AG04449 (cell line): ENCODE data around the gene GADL1.
A peak's percentile ranks its signal among the peaks of the same experiment; 100 is the strongest.

ENCODE experiments used
- CTCF ChIA-PET: fragments of 350-600 bp; formaldehyde crosslinking; extraction: SDS; loops from one replicate; lab custom pipeline; 2021; ENCODE audit warnings: antibody characterized with exemption; lab: Yijun Ruan, JAX
- POLR2A ChIA-PET: fragments of 400-600, 350-600 bp; formaldehyde crosslinking; extraction: SDS; loops from one replicate; lab custom pipeline; 2020; ENCODE audit warnings: antibody characterized with exemption, inconsistent platforms; lab: Yijun Ruan, JAX
- DNase-seq: peaks from one replicate; pipeline ENCODE4 v3.0.0-alpha.2; 2010; ENCODE audit warnings: low read depth, low spot score
- H3K4me3 ChIP-seq: 2 replicates; pipeline ENCODE4 v1.5.1; 2011; ENCODE audit warnings: low read depth, mild to moderate bottlenecking, control low read depth, low read length
- TF ChIP-seq, protein P1 (sequence below): IDR thresholded peaks from one replicate; pipeline ENCODE4 v1.5.1; 2011; ENCODE audit warnings: mild to moderate bottlenecking, moderate library complexity, low read length, control low read depth, inconsistent platforms; ENCODE audit not compliant: insufficient read depth; ENCODE audit errors: missing control alignments

Gene GADL1

DNA sequence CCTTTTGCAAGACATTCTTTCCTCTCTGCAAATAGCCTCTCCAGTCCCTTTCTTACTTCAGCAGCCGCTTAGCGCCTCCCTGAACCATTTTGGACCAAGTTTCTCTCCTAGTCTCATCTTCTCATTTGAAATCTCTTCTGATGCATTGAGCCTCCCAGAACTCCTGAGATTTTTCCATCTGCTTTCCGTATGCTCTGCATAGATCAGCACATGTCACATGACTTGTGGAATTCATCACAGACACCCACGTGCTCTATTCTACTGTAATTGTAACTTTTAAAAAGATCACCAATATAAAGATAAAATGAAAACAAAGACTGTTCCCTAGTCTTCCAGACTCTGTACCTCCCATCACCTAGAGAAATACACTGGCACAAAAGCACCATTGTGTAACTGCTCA, 100.7 kb downstream of the GADL1 start:
- DNase-seq = no peak
- H3K4me3 ChIP-seq = no peak overlapping the region
- CTCF ChIA-PET = no interaction called here
- POLR2A ChIA-PET = no interaction called here
- TF ChIP-seq, protein P1, sequence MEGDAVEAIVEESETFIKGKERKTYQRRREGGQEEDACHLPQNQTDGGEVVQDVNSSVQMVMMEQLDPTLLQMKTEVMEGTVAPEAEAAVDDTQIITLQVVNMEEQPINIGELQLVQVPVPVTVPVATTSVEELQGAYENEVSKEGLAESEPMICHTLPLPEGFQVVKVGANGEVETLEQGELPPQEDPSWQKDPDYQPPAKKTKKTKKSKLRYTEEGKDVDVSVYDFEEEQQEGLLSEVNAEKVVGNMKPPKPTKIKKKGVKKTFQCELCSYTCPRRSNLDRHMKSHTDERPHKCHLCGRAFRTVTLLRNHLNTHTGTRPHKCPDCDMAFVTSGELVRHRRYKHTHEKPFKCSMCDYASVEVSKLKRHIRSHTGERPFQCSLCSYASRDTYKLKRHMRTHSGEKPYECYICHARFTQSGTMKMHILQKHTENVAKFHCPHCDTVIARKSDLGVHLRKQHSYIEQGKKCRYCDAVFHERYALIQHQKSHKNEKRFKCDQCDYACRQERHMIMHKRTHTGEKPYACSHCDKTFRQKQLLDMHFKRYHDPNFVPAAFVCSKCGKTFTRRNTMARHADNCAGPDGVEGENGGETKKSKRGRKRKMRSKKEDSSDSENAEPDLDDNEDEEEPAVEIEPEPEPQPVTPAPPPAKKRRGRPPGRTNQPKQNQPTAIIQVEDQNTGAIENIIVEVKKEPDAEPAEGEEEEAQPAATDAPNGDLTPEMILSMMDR = no peak

DNA sequence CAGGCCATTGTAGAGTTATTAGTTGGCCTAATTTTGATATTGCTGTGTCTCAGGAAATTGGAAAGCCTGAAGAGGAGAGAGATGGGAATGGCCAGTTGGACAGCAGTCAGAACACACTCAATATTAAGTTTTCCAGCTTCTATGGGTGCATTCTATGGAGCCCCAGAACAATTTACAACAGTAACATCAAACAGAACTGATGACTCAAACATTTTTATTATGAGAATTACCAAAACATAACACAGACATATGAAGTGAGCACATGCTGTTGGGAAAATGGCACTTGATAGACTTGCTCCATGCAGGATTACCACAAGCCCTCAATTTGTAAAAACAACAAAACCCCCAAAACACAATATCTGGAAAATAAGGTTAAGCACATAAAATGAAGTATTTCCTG, 104.3 kb downstream of the GADL1 start:
- ChIA-PET CTCF (interaction anchor here (1.1 kb wide), 1 partner anchor 22 kb away, joined by 3 read pairs; no protein-coding TSS in a partner anchor), POLR2A (interaction anchor here (0.7 kb wide), 1 partner anchor 17 kb away, joined by 4 read pairs; no protein-coding TSS in a partner anchor)
- no peak overlapping the region for H3K4me3 ChIP-seq
- DNase-seq = no peak
- TF ChIP-seq, protein P1 = no peak

DNA sequence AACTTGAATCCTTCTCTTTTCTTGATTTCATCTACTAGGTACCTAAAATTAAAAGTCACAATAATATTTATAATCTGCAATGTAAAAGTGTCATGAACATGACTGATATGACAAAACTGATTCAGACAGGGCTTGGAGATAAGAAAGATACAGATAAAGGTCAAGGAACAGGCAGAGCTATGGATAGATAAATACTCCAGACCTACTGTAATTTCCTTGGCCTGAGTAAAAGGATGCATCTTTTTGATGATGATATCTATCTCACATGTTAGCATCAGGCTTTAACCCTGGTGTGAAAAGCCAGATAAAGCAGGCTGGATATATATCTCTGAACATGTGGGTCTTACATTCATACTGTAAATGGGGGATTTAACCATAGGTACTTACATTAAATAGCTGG, 108.1 kb downstream of the GADL1 start:
- TF ChIP-seq, protein P1 = no peak
- ChIA-PET POLR2A (no interaction called here), CTCF (interaction anchor here (1.6 kb wide), 1 partner anchor 16 kb away, joined by 4 read pairs; no protein-coding TSS in a partner anchor)
- H3K4me3 ChIP-seq = no peak overlapping the region
- no peak for DNase-seq

DNA sequence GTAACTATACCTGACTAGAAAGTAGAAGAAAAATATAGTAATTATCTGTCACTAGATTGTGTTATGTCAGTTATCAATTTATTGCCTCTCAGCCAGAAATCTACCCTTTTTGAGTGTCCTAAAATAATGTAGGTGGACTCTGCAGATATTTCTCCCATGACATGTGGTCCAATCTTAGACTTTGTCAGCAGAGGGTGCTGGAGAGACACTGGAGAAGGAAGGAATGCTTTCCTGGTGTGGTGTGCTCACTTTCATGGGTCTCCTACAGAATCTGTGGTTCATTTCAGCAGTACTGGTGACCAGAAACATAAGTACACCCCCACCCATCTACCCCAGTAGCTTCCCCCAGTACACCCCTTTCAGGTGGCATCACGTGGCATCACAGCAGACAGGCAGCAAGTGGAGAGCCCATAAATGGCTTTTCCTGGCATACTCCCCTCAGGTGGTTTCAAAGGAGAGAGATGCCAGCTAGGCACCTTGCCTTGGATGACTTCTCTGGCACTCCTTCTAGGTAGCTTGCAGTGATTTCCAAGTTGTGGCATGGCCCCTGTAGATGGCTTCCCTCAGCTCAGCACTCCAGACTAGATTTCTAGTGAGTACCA, 114.7 kb downstream of the GADL1 start:
- DNase-seq = no peak
- H3K4me3 ChIP-seq = no peak overlapping the region
- POLR2A ChIA-PET = no interaction called here
- CTCF ChIA-PET = interaction anchor here (1.3 kb wide), 1 partner anchor 10 kb away, joined by 4 read pairs; no protein-coding TSS in a partner anchor
- TF ChIP-seq, protein P1 = peak; percentile 42

DNA sequence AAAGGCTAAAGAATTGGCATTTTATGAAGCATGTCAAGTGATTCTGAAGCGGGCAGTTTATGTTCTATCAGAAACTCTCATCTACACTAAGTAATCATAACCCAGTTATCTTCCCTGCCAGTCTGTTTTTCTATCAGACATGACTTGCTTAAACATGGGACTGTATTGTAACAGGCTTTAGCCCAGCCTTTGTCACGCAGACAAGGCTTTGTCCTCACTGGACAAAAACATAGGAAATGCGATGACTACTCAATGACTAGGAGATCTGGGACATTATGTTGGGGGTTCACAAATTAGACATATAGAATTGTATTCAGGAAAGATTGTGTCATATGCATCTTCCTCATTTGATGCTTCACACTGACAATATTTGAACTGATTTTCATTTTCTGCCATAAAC, 115.5 kb downstream of the GADL1 start:
- H3K4me3 ChIP-seq = no peak overlapping the region
- ChIA-PET CTCF (interaction anchor here (2.5 kb wide), 1 partner anchor 10 kb away, joined by 15 read pairs; no protein-coding TSS in a partner anchor), POLR2A (no interaction called here)
- TF ChIP-seq, protein P1 = no peak
- no peak for DNase-seq

DNA sequence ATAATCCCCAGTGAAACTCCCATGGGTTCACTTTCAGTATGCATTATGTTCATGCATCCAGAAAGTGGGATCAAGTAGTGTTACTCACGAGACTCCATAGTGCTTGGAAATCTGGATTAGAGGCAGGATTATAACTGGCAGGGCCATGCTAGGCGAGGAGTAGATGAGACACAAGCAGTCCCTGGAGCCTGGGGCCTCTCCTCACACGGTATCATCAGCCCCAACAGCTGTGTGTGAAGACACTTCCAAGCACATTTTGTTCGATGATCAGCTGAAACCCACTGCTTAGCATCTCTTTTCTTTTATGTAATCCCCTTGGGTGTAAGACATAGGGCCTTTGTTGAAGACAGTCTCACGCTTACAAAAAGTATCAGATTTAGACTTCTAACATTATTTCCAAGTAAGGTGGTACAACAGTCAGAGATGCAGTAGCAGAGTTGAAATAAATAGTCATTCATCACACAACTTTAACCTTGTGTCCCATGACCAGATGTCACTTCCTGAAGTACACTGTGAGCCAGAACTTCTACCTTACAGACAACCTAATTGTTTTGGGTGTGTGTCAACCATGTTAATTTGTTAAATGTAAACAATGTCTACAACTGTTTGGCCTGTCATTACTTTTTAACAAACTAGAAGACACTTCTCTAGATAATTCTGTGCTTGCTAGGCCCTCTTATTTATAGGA, 116.9 kb downstream of the GADL1 start:
- POLR2A ChIA-PET = no interaction called here
- CTCF ChIA-PET = interaction anchor here (2.5 kb wide), 1 partner anchor 9 kb away, joined by 15 read pairs; no protein-coding TSS in a partner anchor
- TF ChIP-seq, protein P1 = no peak
- DNase-seq = no peak
- H3K4me3 ChIP-seq = no peak overlapping the region
